ENCODE measurements around the gene APOBR. TPM values are rescaled to one million over a fixed set of nuclear protein-coding genes. Genes with fewer than 3 reads are reported as not detected.
"Not testable (repeated sequence)": the region's sequence is repeated elsewhere in the genome, so short reads cannot be mapped to it uniquely, and the experiment has no call there.

APOBR gene
- 10 to 100 TPM; 60.8 to 87.4 TPM for total RNA-seq

- Histone ChIP-seq H3K27me3 (no peaks in the 10 kb centered on the region), H3K9ac (ENCODE audit: low read depth in 2 of 2, low read length in 2 of 2) (peak within 1 kb of the TSS; percentile 79 to 99), H3K27ac (peak within 1 kb of the TSS; percentile 86), H3K4me3 (peak within 1 kb of the TSS; percentile 49), H3K4me1 (no peaks in the 10 kb centered on the region), H3K36me3 (no peaks in the 10 kb centered on the region), H3K9me3 (no peaks in the 10 kb centered on the region)
- peak; percentile 80 for DNase-seq
- no peak for TF ChIP-seq CTCF (IDR thresholded peaks at IDR 0.05)
- intact Hi-C loops (cut with DNase I), result no loop called here
Measured at GRCh38 chr16:28494121-28494851, at the start of gene APOBR. APOBR (plus strand) TSS chr16:28494643; CDS start chr16:28494682, 39 bp downstream.

- DNase-seq; intact Hi-C loops (cut with DNase I); H3K27ac ChIP-seq; H3K4me1 ChIP-seq; H3K36me3 ChIP-seq; H3K27me3 ChIP-seq; H3K9ac ChIP-seq (ENCODE audit: low read depth in 2 of 2, low read length in 2 of 2); H3K9me3 ChIP-seq; H3K4me3 ChIP-seq: not testable (repeated sequence)
Measured at GRCh38 chr16:28446388-28446787, 48.1 kb upstream of the APOBR start.

- H3K27me3 ChIP-seq; H3K4me3 ChIP-seq; intact Hi-C loops (cut with DNase I); H3K27ac ChIP-seq; H3K9me3 ChIP-seq; H3K4me1 ChIP-seq; H3K36me3 ChIP-seq; DNase-seq; H3K9ac ChIP-seq (ENCODE audit: low read depth in 2 of 2, low read length in 2 of 2): not testable (repeated sequence)
Measured at GRCh38 chr16:28447081-28447480, 47.4 kb upstream of the APOBR start.

GRCh38 chr16:28473714-28474265 is 20.7 kb upstream of the APOBR start:
- Histone ChIP-seq H3K36me3 (peaks cover 11% of the 10 kb centered on the region), H3K27me3 (no peaks in the 10 kb centered on the region), H3K9ac (ENCODE audit: low read depth in 2 of 2, low read length in 2 of 2) (no peak overlapping the region), H3K9me3 (no peaks in the 10 kb centered on the region), H3K4me3 (no peak overlapping the region), H3K27ac (no peak overlapping the region), H3K4me1 (no peaks in the 10 kb centered on the region)
- DNase-seq, result peak; percentile 4
- intact Hi-C loops (cut with DNase I), result no loop called here
- TF ChIP-seq CTCF (IDR thresholded peaks at IDR 0.05), result no peak

- peaks cover 11% of the 10 kb centered on the region for H3K36me3 ChIP-seq
- peak; percentile 9 for DNase-seq
Measured at GRCh38 chr16:28475221-28475620, 19.2 kb upstream of the APOBR start.

GRCh38 chr16:28477311-28477920 is 17.0 kb upstream of the APOBR start:
- no peak for TF ChIP-seq CTCF (IDR thresholded peaks at IDR 0.05)
- no peak overlapping the region for H3K27ac ChIP-seq
- H3K9ac ChIP-seq (ENCODE audit: low read depth in 2 of 2, low read length in 2 of 2), result no peak overlapping the region
- intact Hi-C loops (cut with DNase I), result no loop called here
- DNase-seq, result peak; percentile 17
- H3K36me3 ChIP-seq, result peaks cover 15% of the 10 kb centered on the region
- peaks cover 5% of the 10 kb centered on the region for H3K4me1 ChIP-seq
- H3K4me3 ChIP-seq, result no peak overlapping the region
- H3K27me3 ChIP-seq, result no peaks in the 10 kb centered on the region
- no peaks in the 10 kb centered on the region for H3K9me3 ChIP-seq

More at GRCh38 chr16:28475221-28475620, 19.2 kb upstream of the APOBR start:
- Histone ChIP-seq H3K27me3 (no peaks in the 10 kb centered on the region), H3K4me3 (no peak overlapping the region), H3K4me1 (no peaks in the 10 kb centered on the region), H3K27ac (no peak overlapping the region), H3K9ac (ENCODE audit: low read depth in 2 of 2, low read length in 2 of 2) (no peak overlapping the region), H3K9me3 (no peaks in the 10 kb centered on the region)
- intact Hi-C loops (cut with DNase I), result no loop called here
- no peak for TF ChIP-seq CTCF (IDR thresholded peaks at IDR 0.05)
